ENCODE measurements around the gene KRT31.

DNA sequence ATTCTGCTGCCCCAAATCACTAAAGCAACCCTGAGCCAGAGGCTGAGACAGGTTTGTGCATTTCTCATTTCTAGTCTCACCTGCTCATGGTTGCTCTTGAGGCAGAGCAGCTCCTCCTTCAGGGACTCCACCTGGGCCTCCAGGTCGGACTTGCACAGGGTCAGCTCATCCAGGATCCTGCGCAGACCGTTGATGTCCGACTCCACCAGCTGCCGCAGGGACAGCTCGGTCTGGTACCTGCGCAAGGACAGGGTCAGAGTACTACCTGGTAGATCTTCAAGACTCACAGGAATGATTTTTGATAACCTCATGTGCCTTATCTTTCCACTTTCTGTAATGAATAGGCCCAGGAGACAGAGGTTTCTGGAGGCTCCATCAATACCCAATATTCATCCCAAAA is 1.1 kb downstream of the KRT31 start:
- TF ChIP-seq, protein P1, sequence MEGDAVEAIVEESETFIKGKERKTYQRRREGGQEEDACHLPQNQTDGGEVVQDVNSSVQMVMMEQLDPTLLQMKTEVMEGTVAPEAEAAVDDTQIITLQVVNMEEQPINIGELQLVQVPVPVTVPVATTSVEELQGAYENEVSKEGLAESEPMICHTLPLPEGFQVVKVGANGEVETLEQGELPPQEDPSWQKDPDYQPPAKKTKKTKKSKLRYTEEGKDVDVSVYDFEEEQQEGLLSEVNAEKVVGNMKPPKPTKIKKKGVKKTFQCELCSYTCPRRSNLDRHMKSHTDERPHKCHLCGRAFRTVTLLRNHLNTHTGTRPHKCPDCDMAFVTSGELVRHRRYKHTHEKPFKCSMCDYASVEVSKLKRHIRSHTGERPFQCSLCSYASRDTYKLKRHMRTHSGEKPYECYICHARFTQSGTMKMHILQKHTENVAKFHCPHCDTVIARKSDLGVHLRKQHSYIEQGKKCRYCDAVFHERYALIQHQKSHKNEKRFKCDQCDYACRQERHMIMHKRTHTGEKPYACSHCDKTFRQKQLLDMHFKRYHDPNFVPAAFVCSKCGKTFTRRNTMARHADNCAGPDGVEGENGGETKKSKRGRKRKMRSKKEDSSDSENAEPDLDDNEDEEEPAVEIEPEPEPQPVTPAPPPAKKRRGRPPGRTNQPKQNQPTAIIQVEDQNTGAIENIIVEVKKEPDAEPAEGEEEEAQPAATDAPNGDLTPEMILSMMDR (IDR thresholded peaks at IDR 0.05): no peak
- no peak for TF ChIP-seq EZH2 (IDR thresholded peaks at IDR 0.05; ENCODE audit: borderline replicate concordance, insufficient read depth, low read depth, low read length, poor library complexity, severe bottlenecking)

Data from B cell (primary cell).